Osteoblast (primary cell): ENCODE data around the gene LCN9. TPM values are rescaled to one million over a fixed set of nuclear protein-coding genes. Genes with fewer than 3 reads are reported as not detected.

Experiments
- DNase-seq: peaks from one replicate; pipeline ENCODE4 v3.0.0; 2011; ENCODE audit warnings: low spot score, mixed read lengths; ENCODE audit not compliant: insufficient read length; ENCODE audit errors: missing footprints
- H2AFZ ChIP-seq: 2 replicates; pipeline ENCODE4 v1.6.0; 2011; ENCODE audit warnings: mild to moderate bottlenecking, low read length
- H3K27ac ChIP-seq: 2 replicates; pipeline ENCODE4 v1.5.1; 2011; ENCODE audit warnings: mild to moderate bottlenecking, low read depth, low read length, moderate library complexity
- H3K27me3 ChIP-seq: 2 replicates; pipeline ENCODE4 v1.6.0; 2012; ENCODE audit warnings: mild to moderate bottlenecking, control low read depth, inconsistent platforms, low read length, moderate library complexity; ENCODE audit not compliant: insufficient read depth
- H3K36me3 ChIP-seq: 2 replicates; pipeline ENCODE4 v1.5.1; 2011; ENCODE audit warnings: mild to moderate bottlenecking, low read length, control low read depth, moderate library complexity; ENCODE audit not compliant: insufficient read depth
- H3K4me1 ChIP-seq: 2 replicates; pipeline ENCODE4 v1.5.1; 2011; ENCODE audit warnings: mild to moderate bottlenecking, low read length, control low read depth, moderate library complexity; ENCODE audit not compliant: insufficient read depth
- H3K4me2 ChIP-seq: 2 replicates; pipeline ENCODE4 v1.6.0; 2011; ENCODE audit warnings: mild to moderate bottlenecking, low read length; ENCODE audit not compliant: insufficient read depth
- H3K4me3 ChIP-seq: fragments of 200-600 bp; sonication (generic); 3 replicates; pipeline ENCODE4 v1.5.1; 2012; ENCODE audit warnings: mild to moderate bottlenecking, low read length, inconsistent platforms; ENCODE audit not compliant: insufficient read depth
- H3K79me2 ChIP-seq: 2 replicates; pipeline ENCODE4 v1.6.0; 2012; ENCODE audit warnings: mild to moderate bottlenecking, low read length, control low read depth, inconsistent platforms; ENCODE audit not compliant: insufficient read depth
- H3K9me3 ChIP-seq: 2 replicates; pipeline ENCODE4 v1.5.1; 2011; ENCODE audit warnings: low read depth, low read length, control low read depth
- H4K20me1 ChIP-seq: 2 replicates; pipeline ENCODE4 v1.6.0; 2012; ENCODE audit warnings: mild to moderate bottlenecking, low read length, control low read depth; ENCODE audit not compliant: insufficient read depth
- CTCF ChIP-seq: IDR thresholded peaks from 2 replicates; pipeline ENCODE4 v1.5.1; 2011; ENCODE audit warnings: mild to moderate bottlenecking, low read depth, low read length, moderate library complexity; ENCODE audit errors: extremely low read depth
- total RNA-seq: library from RNA; depleted of rRNA; stranded (reverse); fragments of >200 nt; gene quantifications from 2 replicates; pipeline ENCODE4 v1.2.3, GENCODE V29; 2012

LCN9 gene
- total RNA-seq, 1 donor: not detected

GRCh38 chr9:135664801-135665794, 2.0 kb downstream of the LCN9 start:
- no peaks in the 10 kb centered on the region for H4K20me1 ChIP-seq
- no peak overlapping the region for H3K4me2 ChIP-seq
- H3K27me3 ChIP-seq: no peaks in the 10 kb centered on the region
- H3K4me1 ChIP-seq: no peaks in the 10 kb centered on the region
- no peaks in the 10 kb centered on the region for H3K79me2 ChIP-seq
- no peak overlapping the region for H3K4me3 ChIP-seq
- H3K36me3 ChIP-seq: no peaks in the 10 kb centered on the region
- no peaks in the 10 kb centered on the region for H3K9me3 ChIP-seq
- no peak for TF ChIP-seq CTCF
- peak; percentile 78 for DNase-seq
- H3K27ac ChIP-seq: no peak overlapping the region
- H2AFZ ChIP-seq: no peak overlapping the region

GRCh38 chr9:135665795-135666189, 2.7 kb downstream of the LCN9 start:
- peak; percentile 45 for DNase-seq
- Histone ChIP-seq H3K27me3 (no peaks in the 10 kb centered on the region), H3K27ac (no peak overlapping the region), H3K36me3 (no peaks in the 10 kb centered on the region), H3K4me2 (no peak overlapping the region), H4K20me1 (no peaks in the 10 kb centered on the region), H2AFZ (no peak overlapping the region), H3K4me1 (no peaks in the 10 kb centered on the region), H3K4me3 (no peak overlapping the region), H3K9me3 (no peaks in the 10 kb centered on the region), H3K79me2 (no peaks in the 10 kb centered on the region)
- no peak for TF ChIP-seq CTCF

GRCh38 chr9:135666534-135667462, 3.7 kb downstream of the LCN9 start:
- Histone ChIP-seq H3K9me3 (no peaks in the 10 kb centered on the region), H3K36me3 (no peaks in the 10 kb centered on the region), H3K27me3 (no peaks in the 10 kb centered on the region), H3K79me2 (no peaks in the 10 kb centered on the region), H3K4me2 (no peak overlapping the region), H3K4me1 (no peaks in the 10 kb centered on the region), H2AFZ (no peak overlapping the region), H4K20me1 (no peaks in the 10 kb centered on the region), H3K27ac (no peak overlapping the region), H3K4me3 (no peak overlapping the region)
- DNase-seq: peak; percentile 38
- TF ChIP-seq CTCF: no peak
